ENCODE data around the gene EN1. TPM values are rescaled to one million over a fixed set of nuclear protein-coding genes. Genes with fewer than 3 reads are reported as not detected.

EN1 gene
- total RNA-seq, 1 donor from 2014 or later, result 0.15 TPM

- no peak for DNase-seq
- peaks cover 98% of the 10 kb centered on the region for H3K27me3 ChIP-seq (ENCODE audit: low read depth)
These were observed 13.6 kb downstream of the EN1 start for GRCh38 chr2:118833716-118834439.

GRCh38 chr2:118832791-118833715 lies 14.4 kb downstream of the EN1 start:
- H3K4me1 ChIP-seq, result peaks cover 17% of the 10 kb centered on the region
- intact Hi-C loops (cut with DNase I), result no loop called here
- ATAC-seq (no peak), DNase-seq (no peak)
- no peak overlapping the region for H3K4me3 ChIP-seq
- no peaks in the 10 kb centered on the region for H3K9me3 ChIP-seq
- no peak overlapping the region for H3K27ac ChIP-seq
- no peaks in the 10 kb centered on the region for H3K36me3 ChIP-seq
- peaks cover 95% of the 10 kb centered on the region for H3K27me3 ChIP-seq (ENCODE audit: low read depth)
- no peak for TF ChIP-seq CTCF (IDR thresholded peaks at IDR 0.05)

More at GRCh38 chr2:118833716-118834439, 13.6 kb downstream of the EN1 start:
- H3K36me3 ChIP-seq, result no peaks in the 10 kb centered on the region
- H3K4me1 ChIP-seq, result peaks cover 17% of the 10 kb centered on the region
- no peak for ATAC-seq
- H3K4me3 ChIP-seq, result no peak overlapping the region
- intact Hi-C loops (cut with DNase I), result no loop called here
- TF ChIP-seq CTCF (IDR thresholded peaks at IDR 0.05), result no peak
- H3K27ac ChIP-seq, result no peak overlapping the region
- H3K9me3 ChIP-seq, result no peaks in the 10 kb centered on the region

GRCh38 chr2:118832071-118832790 lies 15.2 kb downstream of the EN1 start:
- no peaks in the 10 kb centered on the region for H3K9me3 ChIP-seq
- no peak for ATAC-seq
- peaks cover 95% of the 10 kb centered on the region for H3K27me3 ChIP-seq (ENCODE audit: low read depth)
- H3K4me3 ChIP-seq, result no peak overlapping the region
- peaks cover 17% of the 10 kb centered on the region for H3K4me1 ChIP-seq
- H3K27ac ChIP-seq, result no peak overlapping the region
- intact Hi-C loops (cut with DNase I), result no loop called here
- no peaks in the 10 kb centered on the region for H3K36me3 ChIP-seq
- no peak for TF ChIP-seq CTCF (IDR thresholded peaks at IDR 0.05)
- DNase-seq, result no peak

GRCh38 chr2:118830881-118831280 lies 16.6 kb downstream of the EN1 start:
- no peak overlapping the region for H3K4me3 ChIP-seq
- TF ChIP-seq CTCF (IDR thresholded peaks at IDR 0.05), result no peak
- no peak for DNase-seq
- no peaks in the 10 kb centered on the region for H3K9me3 ChIP-seq
- H3K4me1 ChIP-seq, result peaks cover 11% of the 10 kb centered on the region
- H3K27me3 ChIP-seq (ENCODE audit: low read depth), result peaks cover 86% of the 10 kb centered on the region
- ATAC-seq, result no peak
- H3K27ac ChIP-seq, result no peak overlapping the region
- intact Hi-C loops (cut with DNase I), result no loop called here
- no peaks in the 10 kb centered on the region for H3K36me3 ChIP-seq

GRCh38 chr2:118830118-118830517 lies 17.3 kb downstream of the EN1 start:
- intact Hi-C loops (cut with DNase I), result no loop called here
- Histone ChIP-seq H3K27ac (no peak overlapping the region), H3K9me3 (no peaks in the 10 kb centered on the region), H3K4me1 (peaks cover 3% of the 10 kb centered on the region), H3K27me3 (ENCODE audit: low read depth) (peaks cover 78% of the 10 kb centered on the region), H3K4me3 (no peak overlapping the region), H3K36me3 (no peaks in the 10 kb centered on the region)
- no peak for DNase-seq
- no peak for ATAC-seq
- no peak for TF ChIP-seq CTCF (IDR thresholded peaks at IDR 0.05)

All from lower lobe of right lung (tissue), 2 donors.